Vagina (tissue), 2 donors: Measurements from ENCODE around the gene GALNT12. TPM values are rescaled to one million over a fixed set of nuclear protein-coding genes. Genes with fewer than 3 reads are reported as not detected.

Experiments
- DNase-seq, 2 donors: peaks; one replicate each; pipeline ENCODE4 v3.0.0-alpha.2; 2017; ENCODE audit errors: extremely low spot score in 2 of 2
- H3K27ac ChIP-seq: fragments of 200-600 bp; sonication (generic); one replicate; pipeline ENCODE4 v1.5.1; 2019
- H3K27me3 ChIP-seq: fragments of 200-600 bp; sonication (generic); one replicate; pipeline ENCODE4 v1.5.1; 2019
- H3K36me3 ChIP-seq, 2 donors: fragments of 200-600 bp; sonication (generic); one replicate each; pipeline ENCODE4 v1.5.1; 2017 to 2019
- H3K4me1 ChIP-seq: fragments of 200-600 bp; sonication (generic); one replicate; pipeline ENCODE4 v1.5.1; 2019
- H3K4me3 ChIP-seq, 2 donors: fragments of 200-600 bp; sonication (generic); 1 replicate in 1 of 2; 2 replicates in 1 of 2; pipeline ENCODE4 v1.5.1; 2016 to 2019
- H3K9me3 ChIP-seq: fragments of 200-600 bp; sonication (generic); one replicate; pipeline ENCODE4 v1.5.1; 2019
- CTCF ChIP-seq, 3 experiments: fragments of 450-650 bp in 2 of 3; fragments of 200-600 bp in 1 of 3; sonication (generic) in 1 of 3; IDR thresholded peaks; one replicate each; pipeline ENCODE4 v1.5.1; 2017 to 2019; ENCODE audit warnings: antibody characterized with exemption in 3 of 3, mild to moderate bottlenecking in 2 of 3, moderate library complexity in 2 of 3
- POLR2A ChIP-seq, 2 donors: fragments of 450-650 bp; IDR thresholded peaks; one replicate each; pipeline ENCODE4 v1.6.1; 2017; ENCODE audit warnings: antibody characterized with exemption in 2 of 2, mild to moderate bottlenecking in 2 of 2, moderate library complexity in 2 of 2
- POLR2AphosphoS5 ChIP-seq, 2 donors: sonication (generic); formaldehyde crosslinking; IDR thresholded peaks; one replicate each; pipeline ENCODE4 v1.9.0; 2017; ENCODE audit warnings: antibody characterized with exemption in 2 of 2, mild to moderate bottlenecking in 2 of 2, low read depth in 1 of 2; ENCODE audit not compliant: insufficient read depth in 1 of 2
- intact Hi-C: fragments of 100-400 bp; cut with DNase I; formaldehyde crosslinking; loops from one replicate; pipeline ENCODE4 v1.15.1; 2023
- total RNA-seq: library from RNA; depleted of rRNA; stranded (reverse); fragments of >200 nt; gene quantifications from one replicate; pipeline ENCODE4 v1.2.3, GENCODE V29; 2016

GALNT12 gene
- total RNA-seq, 1 donor from 2014 or later = 5.4 TPM

- intact Hi-C loops = no loop called here
- peak within 1 kb of the TSS; percentile 64 to 71 for H3K4me3 ChIP-seq
- no peaks in the 10 kb centered on the region for H3K27me3 ChIP-seq
- H3K4me1 ChIP-seq = peaks cover 15% of the 10 kb centered on the region
- H3K9me3 ChIP-seq = peaks cover 9% of the 10 kb centered on the region
- no peaks in the 10 kb centered on the region for H3K36me3 ChIP-seq
- peak in 1 of 3 experiments; percentile 34 for TF ChIP-seq CTCF (IDR thresholded peaks at IDR 0.05)
- TF ChIP-seq POLR2AphosphoS5 (IDR thresholded peaks at IDR 0.05; ENCODE audit: insufficient read depth in 1 of 2, low read depth in 1 of 2) = peak in 1 of 2 donors; percentile 53
- TF ChIP-seq POLR2A (IDR thresholded peaks at IDR 0.05) = peak in 1 of 2 donors; percentile 22
- H3K27ac ChIP-seq = peak within 1 kb of the TSS; percentile 74
- DNase-seq = peak in 1 of 2 donors; percentile 78
Measured at GRCh38 chr9:98796364-98797101, 10.9 kb upstream of the GALNT12 start, which contains the start of gene ANKS6. ANKS6 (minus strand) TSS chr9:98796555; CDS start chr9:98796491, 64 bp downstream.

- Histone ChIP-seq H3K27me3 (no peaks in the 10 kb centered on the region), H3K36me3 (no peaks in the 10 kb centered on the region), H3K9me3 (peaks cover 9% of the 10 kb centered on the region), H3K27ac (no peak overlapping the region), H3K4me1 (peaks cover 15% of the 10 kb centered on the region), H3K4me3 (no peak overlapping the region)
- intact Hi-C loops = no loop called here
- TF ChIP-seq CTCF (IDR thresholded peaks at IDR 0.05) = no peak
- no peak for TF ChIP-seq POLR2AphosphoS5 (IDR thresholded peaks at IDR 0.05; ENCODE audit: insufficient read depth in 1 of 2, low read depth in 1 of 2)
- no peak for TF ChIP-seq POLR2A (IDR thresholded peaks at IDR 0.05)
- no peak for DNase-seq
Measured at GRCh38 chr9:98797491-98797890, 10.0 kb upstream of the GALNT12 start.

- intact Hi-C loops = no loop called here
- Histone ChIP-seq H3K4me3 (no peak overlapping the region), H3K4me1 (peaks cover 15% of the 10 kb centered on the region), H3K27me3 (no peaks in the 10 kb centered on the region), H3K9me3 (peaks cover 9% of the 10 kb centered on the region), H3K36me3 (no peaks in the 10 kb centered on the region), H3K27ac (no peak overlapping the region)
- DNase-seq = no peak
- TF ChIP-seq POLR2A (IDR thresholded peaks at IDR 0.05) (no peak), CTCF (IDR thresholded peaks at IDR 0.05) (no peak), POLR2AphosphoS5 (IDR thresholded peaks at IDR 0.05; ENCODE audit: insufficient read depth in 1 of 2, low read depth in 1 of 2) (no peak)
Measured at GRCh38 chr9:98798254-98798653, 9.2 kb upstream of the GALNT12 start.

- Histone ChIP-seq H3K4me3 (no peak overlapping the region), H3K4me1 (peaks cover 14% of the 10 kb centered on the region), H3K9me3 (peaks cover 9% of the 10 kb centered on the region), H3K27me3 (no peaks in the 10 kb centered on the region), H3K36me3 (no peaks in the 10 kb centered on the region), H3K27ac (no peak overlapping the region)
- intact Hi-C loops = no loop called here
- DNase-seq = no peak
- TF ChIP-seq CTCF (IDR thresholded peaks at IDR 0.05) (no peak), POLR2A (IDR thresholded peaks at IDR 0.05) (no peak), POLR2AphosphoS5 (IDR thresholded peaks at IDR 0.05; ENCODE audit: insufficient read depth in 1 of 2, low read depth in 1 of 2) (no peak)
Measured at GRCh38 chr9:98801561-98801960, 5.9 kb upstream of the GALNT12 start.

GRCh38 chr9:98801969-98802371 is 5.5 kb upstream of the GALNT12 start:
- DNase-seq = no peak
- intact Hi-C loops = no loop called here
- TF ChIP-seq POLR2A (IDR thresholded peaks at IDR 0.05) = no peak
- no peak for TF ChIP-seq POLR2AphosphoS5 (IDR thresholded peaks at IDR 0.05; ENCODE audit: insufficient read depth in 1 of 2, low read depth in 1 of 2)
- TF ChIP-seq CTCF (IDR thresholded peaks at IDR 0.05) = no peak
- Histone ChIP-seq H3K4me1 (peaks cover 18% of the 10 kb centered on the region), H3K27me3 (no peaks in the 10 kb centered on the region), H3K27ac (no peak overlapping the region), H3K36me3 (no peaks in the 10 kb centered on the region), H3K9me3 (peaks cover 9% of the 10 kb centered on the region), H3K4me3 (no peak overlapping the region)
